Breast epithelium (tissue), 4 donors: Measurements from ENCODE around the gene FNDC1. TPM values are rescaled to one million over a fixed set of nuclear protein-coding genes. Genes with fewer than 3 reads are reported as not detected.

Experiments used
- DNase-seq, 2 donors: peaks; one replicate each; pipeline ENCODE4 v3.0.0-alpha.2; 2019; ENCODE audit warnings: low spot score in 2 of 2
- H3K27ac ChIP-seq, 2 donors: fragments of 200-600 bp; sonication (generic) in 1 of 2; one replicate each; pipeline ENCODE4 v1.5.1; 2016 to 2019; ENCODE audit warnings: mild to moderate bottlenecking in 1 of 2
- H3K27me3 ChIP-seq, 2 donors: fragments of 200-600 bp; sonication (generic) in 1 of 2; one replicate each; pipeline versions ENCODE4 v1.5.1 to v1.6.0; 2017 to 2019; ENCODE audit warnings: control low read depth in 1 of 2, mild to moderate bottlenecking in 1 of 2
- H3K36me3 ChIP-seq: fragments of 200-600 bp; one replicate; pipeline ENCODE4 v1.5.1; 2019
- H3K4me1 ChIP-seq, 2 donors: fragments of 200-600 bp; sonication (generic); one replicate each; pipeline ENCODE4 v1.5.1; 2016 to 2019; ENCODE audit warnings: control low read depth in 1 of 2
- H3K4me3 ChIP-seq, 3 donors: fragments of 200-600 bp; sonication (generic); 1 replicate in 2 of 3; 2 replicates in 1 of 3; pipeline ENCODE4 v1.5.1; 2016 to 2019; ENCODE audit warnings: mild to moderate bottlenecking in 3 of 3, moderate library complexity in 2 of 3
- H3K9me3 ChIP-seq, 2 donors: fragments of 200-600 bp; sonication (generic) in 1 of 2; one replicate each; pipeline ENCODE4 v1.5.1; 2016 to 2019; ENCODE audit warnings: control low read depth in 1 of 2
- POLR2A ChIP-seq: fragments of 450-650 bp; IDR thresholded peaks from one replicate; pipeline ENCODE4 v1.6.1; 2016; ENCODE audit warnings: antibody characterized with exemption, mild to moderate bottlenecking, moderate library complexity
- POLR2AphosphoS5 ChIP-seq, 3 donors: sonication (generic); formaldehyde crosslinking; IDR thresholded peaks; one replicate each; pipeline ENCODE4 v1.6.1; 2017; ENCODE audit warnings: antibody characterized with exemption in 3 of 3
- intact Hi-C: fragments of 100-400 bp; cut with DNase I; formaldehyde crosslinking; loops from one replicate; pipeline ENCODE4 v1.15.1; 2023; ENCODE audit warnings: low total_unique reads
- total RNA-seq, 3 donors: library from RNA; depleted of rRNA; stranded (reverse); fragments of >200 nt; gene quantifications; one replicate each; pipeline ENCODE4 v1.1.0, GENCODE V29; 2016
- TF ChIP-seq, protein P1 (sequence below), 3 donors: fragments of 450-650 bp; IDR thresholded peaks; one replicate each; pipeline ENCODE4 v1.5.1; 2016 to 2017; ENCODE audit warnings: antibody characterized with exemption in 3 of 3, mild to moderate bottlenecking in 3 of 3, moderate library complexity in 3 of 3

The FNDC1 gene
- total RNA-seq, 3 donors from 2014 or later: 0.15 to 10.1 (median 0.33) TPM

DNA sequence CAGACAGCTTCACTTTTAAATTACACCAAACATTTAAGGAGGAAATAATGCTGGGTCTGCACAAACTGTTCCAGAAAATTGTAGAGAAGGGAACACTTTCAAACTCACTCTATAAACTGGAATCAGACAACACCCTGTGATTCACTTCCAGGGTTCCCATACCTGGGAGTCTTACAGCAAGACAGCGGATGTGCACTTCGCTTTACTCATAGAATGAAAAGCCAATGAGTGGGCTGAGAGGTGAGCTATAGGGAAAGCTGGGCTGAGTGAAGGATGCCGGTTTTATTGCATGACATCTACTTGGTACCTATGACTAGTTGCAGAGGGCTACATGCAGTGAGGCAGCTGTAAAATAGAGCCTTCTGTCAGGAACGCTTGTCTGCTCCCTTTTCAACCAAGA, 152.1 kb downstream of the FNDC1 start:
- H3K4me1 ChIP-seq: no peaks in the 10 kb centered on the region

More for the DNA sequence above, 152.1 kb downstream of the FNDC1 start:
- no peak for DNase-seq
- Histone ChIP-seq H3K27ac (no peak overlapping the region), H3K27me3 (no peaks in the 10 kb centered on the region), H3K36me3 (no peaks in the 10 kb centered on the region), H3K9me3 (no peaks in the 10 kb centered on the region), H3K4me3 (no peak overlapping the region)
- intact Hi-C loops: no loop called here
- no peak for TF ChIP-seq POLR2A
- TF ChIP-seq, protein P1, sequence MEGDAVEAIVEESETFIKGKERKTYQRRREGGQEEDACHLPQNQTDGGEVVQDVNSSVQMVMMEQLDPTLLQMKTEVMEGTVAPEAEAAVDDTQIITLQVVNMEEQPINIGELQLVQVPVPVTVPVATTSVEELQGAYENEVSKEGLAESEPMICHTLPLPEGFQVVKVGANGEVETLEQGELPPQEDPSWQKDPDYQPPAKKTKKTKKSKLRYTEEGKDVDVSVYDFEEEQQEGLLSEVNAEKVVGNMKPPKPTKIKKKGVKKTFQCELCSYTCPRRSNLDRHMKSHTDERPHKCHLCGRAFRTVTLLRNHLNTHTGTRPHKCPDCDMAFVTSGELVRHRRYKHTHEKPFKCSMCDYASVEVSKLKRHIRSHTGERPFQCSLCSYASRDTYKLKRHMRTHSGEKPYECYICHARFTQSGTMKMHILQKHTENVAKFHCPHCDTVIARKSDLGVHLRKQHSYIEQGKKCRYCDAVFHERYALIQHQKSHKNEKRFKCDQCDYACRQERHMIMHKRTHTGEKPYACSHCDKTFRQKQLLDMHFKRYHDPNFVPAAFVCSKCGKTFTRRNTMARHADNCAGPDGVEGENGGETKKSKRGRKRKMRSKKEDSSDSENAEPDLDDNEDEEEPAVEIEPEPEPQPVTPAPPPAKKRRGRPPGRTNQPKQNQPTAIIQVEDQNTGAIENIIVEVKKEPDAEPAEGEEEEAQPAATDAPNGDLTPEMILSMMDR (IDR thresholded peaks at IDR 0.05): no peak
- no peak for TF ChIP-seq POLR2AphosphoS5 (IDR thresholded peaks at IDR 0.05)

Other genes with a start within 250 kb of the FNDC1 start
- gene RSPH3, start 169.2 kb upstream of the FNDC1 start, total RNA-seq: 10 to 100 TPM in 1 of 3 donors, 1 to 10 TPM in 2; 9.4 to 14.9 (median 9.5) TPM
- gene TAGAP, start 124.4 kb upstream of the FNDC1 start, total RNA-seq: 1 to 10 TPM; 2.9 to 4.2 (median 4.1) TPM